T47D (cell line): ENCODE measurements around the gene TMCC3.
A peak's percentile ranks its signal among the peaks of the same experiment; 100 is the strongest.

Source experiments
- DNase-seq, 2 experiments: peaks; one replicate each; pipeline versions ENCODE4 v3.0.0 to v3.0.0-alpha.2; 2011 to 2012; ENCODE audit warnings: low read depth in 1 of 2, low spot score in 1 of 2
- JUND ChIP-seq: IDR thresholded peaks from 2 replicates; pipeline ENCODE4 v1.6.1; 2012; ENCODE audit warnings: low read depth
- in situ Hi-C: cut with HindIII; loops from 2 replicates; pipeline ENCODE4 v1.10.0; 2016; ENCODE audit warnings: low sequenced_read_pairs, low pct_unique_long_range_greater_than_20kb

Gene TMCC3

GRCh38 chr12:94638521-94638920, 11.8 kb downstream of the TMCC3 start:
- no peak for TF ChIP-seq JUND
- in situ Hi-C loops = no loop called here
- DNase-seq = no peak

- DNase-seq = peak in 1 of 2 experiments; percentile 35
- TF ChIP-seq JUND = no peak
- in situ Hi-C loops = no loop called here
Observed at GRCh38 chr12:94637390-94638113, 12.8 kb downstream of the TMCC3 start.

- no peak for DNase-seq
- in situ Hi-C loops = no loop called here
- TF ChIP-seq JUND = no peak
Observed at GRCh38 chr12:94636462-94637085, 13.8 kb downstream of the TMCC3 start.

DNA sequence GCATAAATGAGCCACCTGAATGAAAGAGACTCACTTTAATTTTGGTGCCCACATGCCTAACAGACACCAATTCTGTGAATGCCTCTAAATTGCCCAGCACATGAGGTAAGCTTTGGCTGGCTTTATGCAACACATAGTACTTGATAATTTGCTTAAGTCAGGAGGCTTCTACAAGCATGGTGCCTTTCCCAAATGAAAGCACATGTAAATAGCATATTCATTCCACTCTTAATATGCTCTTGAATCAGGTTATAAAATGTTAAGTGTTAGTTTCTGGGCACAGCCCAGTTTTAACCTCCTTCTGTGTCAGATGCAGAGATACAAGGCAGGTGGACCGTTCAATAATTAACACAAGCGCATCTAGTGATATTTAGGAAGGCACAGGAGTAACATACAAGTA, 15.6 kb downstream of the TMCC3 start:
- no peak for TF ChIP-seq JUND
- in situ Hi-C loops = no loop called here
- DNase-seq = no peak

GRCh38 chr12:94633401-94633800, 17.0 kb downstream of the TMCC3 start:
- in situ Hi-C loops = no loop called here
- TF ChIP-seq JUND = no peak
- DNase-seq = no peak

DNA sequence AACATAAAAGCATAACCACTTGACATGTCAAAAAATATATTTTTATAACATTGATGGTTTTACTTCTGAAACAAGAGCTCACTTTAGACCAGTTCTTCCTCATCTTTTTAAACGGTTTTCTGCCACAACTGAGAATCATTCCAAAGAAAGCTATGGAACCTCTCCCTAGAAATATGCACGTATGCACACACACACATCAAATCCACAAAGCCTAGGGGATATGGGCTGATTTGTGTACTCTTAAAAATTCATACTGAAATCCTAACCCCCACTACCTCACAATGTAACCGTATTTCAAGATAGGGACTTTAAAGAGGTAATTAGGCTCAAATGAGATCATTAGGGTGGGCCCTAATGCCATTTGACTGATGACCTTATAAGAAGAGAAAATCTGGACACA, 19.3 kb downstream of the TMCC3 start:
- no peak for TF ChIP-seq JUND
- in situ Hi-C loops = no loop called here

GRCh38 chr12:94628819-94629472, 21.4 kb downstream of the TMCC3 start:
- TF ChIP-seq JUND = no peak
- DNase-seq = no peak
- in situ Hi-C loops = no loop called here

More for the DNA sequence above, 19.3 kb downstream of the TMCC3 start:
- no peak for DNase-seq

- in situ Hi-C loops = no loop called here
- DNase-seq = no peak
- TF ChIP-seq JUND = no peak
Observed at GRCh38 chr12:94628369-94628768, 22.0 kb downstream of the TMCC3 start.

DNA sequence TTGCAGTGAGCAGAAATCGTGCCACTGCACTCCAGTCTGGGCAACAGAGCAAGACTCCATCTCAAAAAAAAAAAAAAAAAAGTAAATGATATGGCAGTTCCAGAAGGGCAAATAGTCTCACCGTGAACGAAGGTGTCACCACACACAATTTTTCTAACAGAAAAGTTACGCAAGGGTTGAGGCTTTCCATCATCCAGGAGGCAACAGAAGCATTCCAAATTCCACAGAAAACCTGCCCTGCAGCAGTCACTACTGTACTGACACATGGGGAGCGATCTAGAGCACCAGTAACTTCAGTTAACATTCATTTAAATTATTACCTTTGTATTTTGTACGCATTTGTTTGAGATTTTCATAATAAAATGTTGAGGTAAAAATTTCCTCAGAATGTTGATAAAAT, 24.8 kb downstream of the TMCC3 start:
- DNase-seq = no peak
- in situ Hi-C loops = no loop called here
- no peak for TF ChIP-seq JUND

- TF ChIP-seq JUND = no peak
- in situ Hi-C loops = no loop called here
- no peak for DNase-seq
Observed at GRCh38 chr12:94623161-94623920, 27.0 kb downstream of the TMCC3 start.

- in situ Hi-C loops = no loop called here
- peak in 1 of 2 experiments; percentile 18 for DNase-seq
- no peak for TF ChIP-seq JUND
Observed at GRCh38 chr12:94622475-94622874, 27.9 kb downstream of the TMCC3 start.

DNA sequence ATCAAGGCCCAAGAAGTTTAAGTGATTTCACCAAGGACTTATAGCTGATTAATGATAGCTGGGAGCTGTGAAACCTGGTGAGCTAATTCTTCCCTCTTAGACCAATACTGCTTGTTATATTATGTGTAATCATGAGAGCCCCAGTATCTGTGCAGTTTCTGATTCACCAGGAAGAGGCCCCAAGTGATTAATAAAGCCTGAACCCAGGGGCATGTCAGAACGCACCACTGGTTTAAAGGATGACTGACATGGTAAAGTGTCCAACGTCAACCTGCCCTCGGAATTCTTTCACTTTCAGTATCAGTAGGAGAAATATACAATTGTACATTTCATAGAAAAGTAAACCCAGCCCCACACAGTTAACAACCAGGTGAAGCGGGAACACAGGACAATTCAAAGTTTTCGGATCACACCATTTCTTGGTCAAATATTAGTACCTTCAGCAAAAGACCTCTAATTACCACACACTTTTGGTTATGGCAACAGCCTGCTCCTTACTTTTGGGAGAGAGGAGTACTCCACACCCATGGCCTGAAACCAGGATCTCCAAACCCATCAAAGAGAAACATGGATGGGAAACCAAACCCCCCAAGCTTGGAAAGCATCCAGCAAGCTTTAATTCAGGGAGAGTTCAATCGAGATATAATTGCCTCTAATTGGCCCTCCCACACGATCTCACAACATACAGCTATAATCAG, 28.5 kb downstream of the TMCC3 start:
- no peak for TF ChIP-seq JUND
- no peak for DNase-seq
- in situ Hi-C loops = no loop called here

DNA sequence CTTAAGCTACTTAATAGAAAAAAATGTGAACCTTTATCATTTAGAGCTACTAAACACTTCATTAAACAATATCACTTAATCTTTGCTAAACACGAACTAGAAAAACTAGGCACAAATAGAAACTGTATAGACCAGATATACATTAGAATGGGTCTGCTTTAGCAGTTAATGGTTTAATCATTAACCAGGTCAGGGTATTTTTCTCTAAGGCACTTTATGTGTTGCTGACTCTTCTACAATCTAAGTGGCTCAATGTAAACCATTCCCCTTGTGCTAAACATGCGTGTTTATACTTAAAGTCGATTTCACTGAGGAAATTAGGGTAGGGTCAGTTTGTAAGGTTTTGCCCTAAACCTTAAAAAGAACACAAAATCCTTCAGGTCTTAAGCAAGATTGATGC, 29.7 kb downstream of the TMCC3 start:
- in situ Hi-C loops = no loop called here
- TF ChIP-seq JUND = no peak

More for the DNA sequence above, 29.7 kb downstream of the TMCC3 start:
- no peak for DNase-seq
